Stimulated activated CD4-positive, alpha-beta T cell treated with anti-CD3 and anti-CD28 coated beads, Interleukin-1b, Interleukin-23, amount 100 ng/mL, for 1 hour (primary cell): Measurements from ENCODE around the gene TMPRSS7.
A peak's percentile ranks its signal among the peaks of the same experiment; 100 is the strongest.
"Not testable (repeated sequence)": the region's sequence is repeated elsewhere in the genome, so short reads cannot be mapped to it uniquely, and the experiment has no call there.

Experiments
- DNase-seq, 2 donors: peaks; one replicate each; pipeline ENCODE4 v3.0.0-alpha.2; 2020; ENCODE audit warnings: low read depth in 2 of 2

TMPRSS7 gene

DNA sequence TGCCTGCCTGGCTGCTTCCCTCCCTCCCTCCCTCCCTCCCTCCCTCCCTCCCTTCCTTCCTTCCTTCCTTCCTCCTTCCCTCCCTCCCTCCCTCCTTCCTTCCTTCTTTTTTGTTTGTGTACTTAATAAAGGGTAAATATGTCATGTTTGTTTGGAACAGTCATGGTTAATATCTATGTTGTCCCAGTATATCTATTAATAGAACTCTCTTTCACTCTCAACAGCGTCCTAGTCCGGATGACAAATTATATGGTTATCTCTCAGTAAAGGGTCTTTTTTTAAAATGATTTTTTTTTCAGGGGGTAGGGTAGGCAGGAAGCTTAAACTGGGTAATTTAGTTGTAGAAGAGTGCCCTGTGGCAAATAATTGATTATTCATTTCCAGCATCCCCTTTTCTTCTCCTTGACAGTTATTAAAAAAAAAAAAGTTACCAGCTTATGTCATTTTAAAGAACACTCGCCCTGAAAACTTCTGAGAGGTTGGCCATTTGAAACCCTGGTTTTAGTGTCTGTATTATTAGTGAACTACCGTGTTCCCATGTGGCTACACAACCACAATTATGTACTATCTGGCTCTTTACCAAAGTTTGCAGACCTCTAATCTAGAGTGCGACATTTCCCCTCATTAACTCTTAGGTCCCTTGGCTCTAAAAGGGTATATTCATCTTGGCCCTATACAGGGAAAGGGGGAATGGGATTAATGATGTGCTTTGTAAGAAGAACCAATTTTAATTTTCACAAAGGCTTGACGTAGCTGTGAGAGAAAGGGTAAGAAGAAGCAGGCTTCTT lies 22.1 kb upstream of the TMPRSS7 start:
- DNase-seq = no peak

DNA sequence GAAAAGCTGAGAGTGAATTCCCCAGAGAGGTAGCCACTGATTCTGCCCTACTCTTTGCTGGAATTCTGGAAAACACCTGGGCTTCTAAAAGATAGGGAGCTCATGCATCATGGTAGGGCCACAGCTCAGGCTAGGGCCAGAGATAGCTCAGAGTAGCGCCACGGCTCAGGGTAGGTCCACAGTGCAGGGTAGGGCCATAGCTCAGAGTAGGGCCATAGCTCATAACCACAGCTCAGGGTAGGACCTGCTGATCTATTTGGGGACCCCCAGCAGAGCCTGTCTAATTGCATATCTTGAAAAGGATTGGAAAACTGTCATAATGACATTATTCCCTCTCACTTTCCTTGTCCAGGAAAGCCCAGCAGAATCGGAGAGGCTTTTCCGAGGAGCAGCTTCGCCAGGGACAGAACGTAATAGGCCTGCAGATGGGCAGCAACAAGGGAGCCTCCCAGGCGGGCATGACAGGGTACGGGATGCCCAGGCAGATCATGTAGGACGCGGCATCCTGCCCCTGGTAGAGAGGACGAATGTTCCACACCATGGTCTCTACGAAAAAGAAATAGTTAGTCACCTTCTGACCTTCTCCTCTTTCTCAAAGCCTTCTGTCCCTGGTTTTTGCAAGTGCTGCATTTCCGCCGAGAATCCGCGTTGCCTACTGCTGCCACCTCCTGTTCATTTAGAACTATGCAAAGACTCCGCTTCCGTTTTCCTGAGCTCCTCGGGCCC lies 21.3 kb upstream of the TMPRSS7 start:
- peak in 1 of 2 donors; percentile 29 for DNase-seq

DNA sequence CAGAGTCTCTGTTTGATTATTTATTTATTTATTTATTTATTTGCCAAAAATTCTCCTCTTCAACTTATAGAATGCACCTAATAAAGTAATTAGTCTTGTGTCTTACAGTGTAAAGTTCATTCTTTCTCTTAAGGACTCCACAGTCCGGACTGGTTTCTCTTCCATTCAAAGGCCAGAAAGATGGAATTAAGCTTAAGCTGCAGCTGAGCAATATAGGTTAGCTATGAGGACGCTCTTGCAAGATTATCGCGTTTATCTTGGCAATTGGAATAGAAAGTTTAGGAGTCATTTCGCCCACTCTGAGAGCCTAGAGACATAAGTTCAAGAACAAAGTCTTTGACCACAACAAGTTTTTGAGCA lies 20.8 kb upstream of the TMPRSS7 start:
- DNase-seq = no peak

DNA sequence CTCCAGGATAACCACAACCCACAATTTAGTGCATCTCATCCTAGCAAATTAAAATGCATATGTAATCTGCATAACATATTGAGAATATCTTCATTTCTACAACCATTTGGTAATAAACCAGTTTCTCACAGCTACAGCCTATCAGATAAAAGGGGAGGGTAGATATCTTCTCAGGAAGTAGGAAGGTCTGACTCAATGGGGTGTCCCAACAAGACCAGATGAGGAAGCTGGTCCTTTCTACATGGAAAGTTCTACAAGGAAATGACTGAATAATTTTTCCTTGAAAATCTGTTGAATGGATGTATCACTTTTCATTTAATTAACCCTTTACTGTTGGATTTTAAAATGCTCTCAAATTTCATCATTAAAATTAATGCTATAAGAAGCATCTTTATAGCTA lies 17.4 kb upstream of the TMPRSS7 start:
- no peak for DNase-seq

DNA sequence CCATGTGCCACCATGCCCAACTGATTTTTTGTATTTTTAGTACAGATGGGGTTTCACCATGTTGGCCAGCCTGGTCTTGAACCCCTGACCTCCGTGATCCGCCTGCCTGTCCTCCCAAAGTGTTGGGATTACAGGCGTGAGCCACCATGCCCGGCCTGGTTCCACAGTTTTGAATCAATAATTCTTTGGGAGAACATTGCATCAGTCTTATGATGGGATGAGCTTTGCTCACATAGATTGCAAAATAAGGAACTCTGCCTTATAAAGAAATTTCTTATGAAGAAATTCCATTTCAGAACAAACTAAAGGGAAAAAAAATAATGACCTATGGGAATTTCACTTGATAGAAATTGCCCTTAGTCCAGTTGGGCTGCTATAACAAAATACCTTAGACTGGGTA lies 15.8 kb upstream of the TMPRSS7 start:
- DNase-seq = no peak

DNA sequence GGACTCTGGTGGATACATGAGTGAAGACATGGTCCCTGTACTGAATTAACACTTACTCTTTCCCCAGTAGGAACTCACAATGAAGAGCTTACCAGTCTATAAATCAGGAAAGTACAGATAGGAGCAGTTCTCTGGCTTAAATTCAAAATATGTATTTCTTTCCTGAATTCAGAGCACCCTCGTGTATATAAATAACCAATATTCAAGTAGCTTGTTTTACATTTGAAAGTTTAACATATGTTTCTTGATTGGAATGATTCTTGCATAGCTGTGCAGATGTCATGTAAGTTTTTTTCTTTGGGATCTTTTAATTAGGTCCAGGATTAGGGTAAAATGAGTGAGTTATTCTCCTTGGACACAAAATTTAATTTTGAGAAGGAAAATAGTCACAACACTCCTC lies 14.8 kb upstream of the TMPRSS7 start:
- no peak for DNase-seq

DNA sequence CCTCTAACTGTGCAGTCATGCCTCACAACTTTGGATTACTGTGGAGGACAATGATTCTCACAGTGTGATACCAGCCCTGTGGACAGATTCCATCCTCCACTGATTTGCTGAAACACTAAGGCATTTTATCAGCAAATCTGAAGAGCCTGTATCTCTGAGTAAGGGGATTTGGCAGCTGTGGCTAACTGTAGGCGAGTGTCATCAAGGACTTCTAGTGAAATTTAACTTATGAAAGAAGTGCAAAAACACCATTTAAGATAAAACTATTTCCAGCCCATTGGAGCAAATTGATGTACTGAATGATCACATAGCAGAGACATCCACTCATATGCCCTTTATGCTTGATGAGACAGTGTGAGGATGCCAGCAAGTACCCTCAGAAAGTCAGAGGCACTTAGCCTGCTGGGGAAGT lies 13.9 kb upstream of the TMPRSS7 start:
- DNase-seq = no peak

DNA sequence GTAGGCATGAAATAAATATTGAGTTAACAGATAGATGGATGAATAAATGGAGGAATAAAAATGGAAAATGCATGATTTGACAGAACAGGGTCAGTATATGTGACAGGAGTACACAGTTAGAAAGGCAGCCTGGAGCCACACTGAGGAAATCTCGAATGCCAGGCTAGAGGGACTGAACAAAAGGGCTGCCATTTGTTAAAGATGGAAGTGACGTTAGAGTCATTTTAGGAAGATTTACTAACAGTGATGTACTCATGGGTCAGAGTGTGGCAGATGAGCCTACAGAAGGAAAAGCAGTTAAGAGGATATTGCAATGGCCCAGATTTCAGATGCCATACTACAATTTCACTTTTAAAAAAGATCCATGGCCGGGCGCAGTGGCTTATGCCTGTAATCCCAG lies 7.4 kb upstream of the TMPRSS7 start:
- no peak for DNase-seq

DNA sequence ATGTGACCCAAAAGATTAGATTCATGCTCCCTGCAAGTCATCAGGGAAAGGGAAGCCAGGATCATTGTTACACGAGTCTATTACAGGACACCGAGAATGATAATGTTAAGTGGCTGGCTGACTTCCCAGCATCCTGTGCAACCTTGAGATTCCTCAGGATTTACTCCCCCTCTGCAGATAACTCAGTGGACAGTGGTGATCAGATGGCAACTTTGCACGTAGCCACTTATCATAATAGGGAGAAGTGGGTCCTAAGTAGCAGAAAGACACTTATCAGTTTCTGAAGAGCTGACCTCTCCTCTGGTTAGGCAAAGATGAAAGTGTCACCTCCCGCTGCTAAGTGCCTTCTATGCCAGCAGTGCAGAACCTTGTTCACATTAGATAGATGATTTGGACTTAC lies 6.7 kb upstream of the TMPRSS7 start:
- no peak for DNase-seq

DNA sequence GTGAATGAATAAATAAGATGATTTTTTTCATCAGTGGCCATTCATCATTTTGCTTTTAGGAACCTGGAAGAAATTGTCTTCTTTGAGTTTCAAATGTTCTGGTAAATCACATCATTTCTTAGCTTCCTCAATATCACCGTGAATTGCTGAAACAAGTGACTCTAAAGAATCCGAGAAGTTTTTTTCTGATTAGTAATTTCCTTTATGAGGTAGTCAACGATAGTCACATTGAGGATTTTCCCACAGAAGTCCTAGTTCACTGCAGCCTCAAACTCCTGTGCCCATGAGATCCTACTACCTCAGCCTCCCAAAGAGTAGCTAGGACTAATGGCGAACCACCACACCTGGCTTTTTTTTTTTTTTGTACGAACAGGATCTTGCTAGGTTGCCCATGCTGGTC lies 3.6 kb upstream of the TMPRSS7 start:
- no peak for DNase-seq

DNA sequence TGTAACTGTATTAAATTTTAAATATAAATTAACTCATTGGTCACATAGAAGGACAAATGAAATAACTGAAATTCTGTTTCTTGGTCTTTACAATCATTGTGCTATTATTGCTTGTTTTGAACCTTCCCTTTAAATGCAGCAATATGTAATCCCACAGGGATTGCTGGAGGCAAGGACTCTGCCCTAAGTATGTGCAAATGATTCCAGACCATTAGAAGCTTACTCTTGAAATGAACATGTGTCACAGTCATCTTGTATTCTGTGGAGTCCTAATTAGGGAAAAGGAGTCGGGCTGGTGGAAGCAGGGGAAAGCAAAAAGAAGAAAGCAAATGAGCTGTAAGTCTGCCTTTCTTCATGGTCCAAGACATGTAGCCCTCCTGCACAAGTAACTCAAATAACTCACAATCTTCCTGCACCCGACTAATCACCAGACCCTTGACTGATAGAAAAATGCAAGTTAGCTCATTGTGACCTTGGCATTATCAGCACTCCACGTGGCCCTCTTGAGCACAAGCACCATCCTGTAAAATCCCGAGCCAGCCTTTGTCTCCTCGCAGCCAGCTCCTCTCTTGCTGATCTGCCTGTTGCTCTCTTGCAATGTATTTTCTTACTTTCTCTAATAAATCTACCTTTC lies 2.3 kb upstream of the TMPRSS7 start:
- DNase-seq = no peak

DNA sequence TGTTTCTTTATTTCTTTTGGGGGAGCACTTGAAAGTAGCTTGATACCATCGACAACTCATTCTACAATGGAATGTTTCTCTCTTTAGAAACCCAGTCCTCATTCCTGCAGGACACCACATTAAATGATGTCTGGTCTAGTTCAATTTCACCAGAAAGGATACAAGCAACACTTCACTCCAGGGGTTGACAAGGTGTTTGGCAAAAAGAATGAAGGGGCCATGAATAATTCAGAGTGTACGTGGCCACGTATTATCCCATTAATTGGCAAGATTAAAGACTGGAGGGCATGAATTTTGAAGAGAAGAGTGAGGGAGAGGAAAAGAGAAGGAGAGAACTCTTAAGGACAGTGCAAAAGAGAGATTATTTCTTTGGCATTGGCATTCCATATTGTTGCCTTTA lies 705 bp downstream of the TMPRSS7 start:
- DNase-seq = no peak

DNA sequence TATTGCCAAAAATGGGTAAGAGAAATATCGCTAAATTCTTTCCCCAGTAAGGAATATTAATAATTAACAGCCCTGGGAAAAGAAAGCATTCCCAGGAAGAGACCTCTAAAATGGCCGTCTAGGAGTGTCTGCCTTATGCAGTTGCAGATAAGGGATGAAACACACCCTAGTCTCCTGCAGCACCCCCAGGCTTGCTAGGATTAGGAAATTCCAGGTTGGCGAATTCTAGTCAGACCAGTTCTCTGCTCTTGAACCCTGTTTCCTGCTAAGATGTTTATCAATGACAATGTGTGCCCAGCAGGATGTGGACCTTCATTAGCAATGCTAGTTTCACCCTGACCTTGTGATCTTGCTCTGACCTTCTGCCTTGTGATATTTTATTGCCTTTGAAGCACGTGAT lies 2.7 kb downstream of the TMPRSS7 start:
- not testable (repeated sequence) for DNase-seq

DNA sequence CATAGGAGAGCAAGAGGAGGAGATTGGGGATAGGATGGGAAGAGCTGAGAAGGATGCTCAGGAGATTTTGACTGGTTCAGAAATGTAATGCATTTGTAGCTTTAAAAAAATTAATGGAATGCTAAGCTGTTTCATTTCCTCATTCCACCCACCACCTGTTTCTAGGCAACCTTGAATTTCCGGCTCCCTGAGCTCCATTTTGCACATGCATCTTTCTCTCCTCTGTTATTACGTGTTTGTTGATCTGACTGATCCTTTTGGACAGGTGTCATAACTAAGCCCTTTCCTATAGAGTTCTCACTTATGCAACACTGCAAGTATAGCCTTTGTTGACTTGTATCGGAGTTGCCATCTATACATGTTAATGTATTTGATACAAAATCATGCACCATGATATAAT lies 4.3 kb downstream of the TMPRSS7 start:
- no peak for DNase-seq

DNA sequence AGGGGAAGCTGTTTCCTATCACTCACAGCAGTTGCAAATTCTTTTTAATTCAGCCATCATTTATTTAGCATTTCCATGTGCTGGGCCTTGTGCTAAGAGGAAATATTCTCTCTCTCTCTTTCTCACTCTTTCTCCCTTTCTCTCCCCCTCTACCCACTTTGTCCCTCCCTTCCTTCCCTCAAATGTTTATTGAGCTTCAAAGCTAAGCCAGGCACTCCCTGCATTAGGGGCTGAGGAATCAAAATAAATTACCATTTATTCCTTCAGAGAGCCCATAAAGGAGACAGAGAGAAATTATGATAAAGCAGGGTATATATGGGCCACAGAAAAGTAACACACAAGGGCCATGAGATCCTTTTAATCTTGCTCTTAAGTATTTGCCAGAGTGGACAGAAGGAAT lies 6.8 kb downstream of the TMPRSS7 start:
- DNase-seq = no peak

DNA sequence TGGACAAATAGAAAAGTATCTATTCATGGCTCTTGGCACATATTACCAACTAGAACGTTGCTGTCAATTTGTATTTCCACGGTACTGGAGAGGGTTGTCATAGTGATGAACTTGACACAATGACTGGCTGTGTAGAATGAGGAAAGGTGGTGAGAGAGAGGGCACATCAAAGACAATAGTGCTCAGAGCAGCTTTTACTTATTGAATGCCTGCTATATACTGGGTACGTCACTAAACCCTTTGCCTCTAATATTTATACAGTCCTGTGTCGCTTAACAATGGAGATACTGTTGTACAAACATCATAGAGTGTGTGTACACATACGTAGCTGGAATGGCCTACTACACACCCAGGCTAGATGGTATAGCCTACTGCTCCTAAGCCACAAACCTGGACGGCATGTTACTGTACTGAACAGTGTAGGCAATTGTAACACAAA lies 8.3 kb downstream of the TMPRSS7 start:
- DNase-seq = no peak

DNA sequence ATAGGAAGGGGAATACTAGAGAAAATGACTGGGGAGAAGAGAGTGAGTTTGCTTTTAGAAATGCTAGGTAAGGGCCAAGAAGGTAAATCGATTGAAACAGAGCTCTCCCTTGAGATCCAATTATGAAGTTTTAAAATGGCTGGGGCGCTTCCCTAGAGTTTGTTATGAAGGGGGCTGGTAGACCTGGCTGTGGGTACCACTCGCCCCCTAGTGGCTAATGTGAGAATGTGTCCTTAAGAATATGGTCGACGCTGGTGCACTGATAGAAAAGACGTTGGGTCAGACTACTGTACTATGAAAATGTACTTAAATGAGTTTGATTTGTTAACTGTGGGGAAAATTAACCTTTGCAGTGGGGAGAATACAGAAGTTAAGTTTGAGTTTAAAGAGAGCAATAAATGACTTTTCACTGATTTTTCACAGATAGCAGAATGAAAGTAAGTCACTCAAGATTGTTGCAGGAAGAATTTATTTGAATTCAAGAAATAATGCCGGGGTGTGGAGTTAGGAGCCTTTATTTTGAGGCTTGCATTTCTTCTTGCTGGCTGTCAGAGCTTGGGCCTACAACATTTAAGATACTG lies 9.2 kb downstream of the TMPRSS7 start:
- peak in 1 of 2 donors; percentile 1 for DNase-seq

DNA sequence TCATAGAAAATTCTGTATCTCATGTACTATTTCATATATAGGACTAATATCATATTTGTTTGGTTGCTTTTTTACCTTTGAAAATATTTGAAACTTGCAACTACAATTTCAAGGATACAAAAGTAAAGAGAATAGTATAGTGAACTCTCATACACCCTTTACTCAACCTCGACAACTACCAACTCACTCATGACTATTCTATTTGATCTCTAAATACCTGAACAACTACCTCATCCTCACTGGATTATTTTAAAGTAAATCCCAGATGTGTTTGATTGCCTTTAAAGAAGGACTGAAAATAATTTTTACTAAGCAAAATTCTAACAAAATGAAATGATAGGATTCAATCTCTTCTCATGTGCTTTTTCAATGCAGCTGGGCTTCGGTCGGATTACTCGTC lies 12.1 kb downstream of the TMPRSS7 start:
- DNase-seq = no peak

DNA sequence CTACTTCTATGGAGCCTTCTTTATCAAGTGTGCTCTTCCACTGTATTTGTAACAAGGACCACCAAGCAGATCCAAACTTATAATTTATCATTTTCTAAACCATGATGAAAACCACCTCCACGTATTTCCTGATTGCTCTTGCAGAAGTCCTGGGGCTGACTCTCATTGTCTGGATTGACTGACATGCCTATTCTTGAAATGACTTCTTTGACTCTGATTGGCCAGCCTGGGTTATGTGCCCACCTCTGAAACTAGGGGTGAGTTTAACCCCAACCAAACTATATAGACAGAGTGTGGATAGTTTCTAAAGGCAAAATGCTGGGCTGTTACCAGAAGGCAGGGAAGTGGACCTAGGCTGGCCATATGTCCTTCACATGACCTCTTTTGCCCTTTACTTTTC lies 12.7 kb downstream of the TMPRSS7 start:
- DNase-seq = no peak

DNA sequence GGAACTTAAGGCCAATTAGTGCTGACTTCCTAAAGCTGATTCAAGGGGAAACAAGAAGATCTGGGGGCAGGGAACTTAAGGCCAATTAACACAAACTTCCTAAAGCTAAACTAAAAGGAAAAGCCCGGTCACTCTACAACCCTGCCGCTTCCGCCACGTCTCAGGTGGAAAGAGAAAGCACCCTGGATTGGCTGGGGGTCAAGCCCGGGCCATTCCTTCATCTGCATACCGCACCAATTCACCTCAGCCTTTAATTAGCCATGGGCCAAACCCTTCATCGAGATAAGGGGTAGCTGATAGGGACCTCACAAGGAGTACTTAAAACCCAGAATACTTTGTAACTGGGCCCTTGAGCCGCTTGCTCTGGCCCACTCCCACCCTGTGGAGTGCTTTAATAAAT lies 14.4 kb downstream of the TMPRSS7 start:
- no peak for DNase-seq

DNA sequence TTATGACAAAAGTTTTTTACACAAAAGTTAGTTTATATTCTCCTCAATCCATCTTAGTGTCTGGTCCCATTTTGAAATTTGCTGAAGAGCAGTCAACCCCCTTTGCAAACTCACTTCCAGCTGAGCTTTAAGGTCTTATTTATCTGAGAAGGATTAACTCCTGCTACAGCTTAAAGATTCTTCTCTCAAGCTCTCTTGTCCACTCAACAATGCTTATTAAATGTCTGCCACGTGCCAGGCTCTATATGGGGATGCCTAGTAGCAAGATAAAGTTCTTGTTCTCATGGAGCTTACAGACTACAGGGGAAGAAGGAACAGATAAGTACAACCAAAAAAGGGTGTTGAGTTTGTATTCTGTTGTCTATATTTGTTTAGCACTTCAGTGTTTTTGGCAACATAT lies 18.7 kb downstream of the TMPRSS7 start:
- DNase-seq = no peak

DNA sequence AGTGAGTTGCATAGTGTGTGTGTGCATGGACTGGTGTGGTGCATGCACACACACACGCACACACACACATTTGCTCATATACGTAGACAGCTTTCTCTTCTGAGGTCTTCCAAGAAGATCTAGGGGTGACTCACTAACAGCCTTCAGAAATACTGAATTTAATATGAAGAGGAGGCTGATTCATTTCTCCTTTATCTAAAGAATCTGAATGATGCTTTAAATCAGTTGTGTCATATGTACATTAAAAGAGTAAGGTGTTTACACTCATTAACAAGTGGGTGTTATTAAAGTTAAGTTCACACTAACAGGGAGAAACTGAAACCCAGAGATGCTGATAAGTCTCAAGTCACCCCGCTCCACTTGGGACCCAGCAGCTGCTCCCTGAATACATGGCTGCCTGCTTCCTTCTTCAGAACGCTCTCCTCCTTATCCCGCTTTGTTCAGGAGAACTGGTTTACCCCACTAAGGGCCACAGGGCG lies 22.0 kb downstream of the TMPRSS7 start:
- DNase-seq = no peak

DNA sequence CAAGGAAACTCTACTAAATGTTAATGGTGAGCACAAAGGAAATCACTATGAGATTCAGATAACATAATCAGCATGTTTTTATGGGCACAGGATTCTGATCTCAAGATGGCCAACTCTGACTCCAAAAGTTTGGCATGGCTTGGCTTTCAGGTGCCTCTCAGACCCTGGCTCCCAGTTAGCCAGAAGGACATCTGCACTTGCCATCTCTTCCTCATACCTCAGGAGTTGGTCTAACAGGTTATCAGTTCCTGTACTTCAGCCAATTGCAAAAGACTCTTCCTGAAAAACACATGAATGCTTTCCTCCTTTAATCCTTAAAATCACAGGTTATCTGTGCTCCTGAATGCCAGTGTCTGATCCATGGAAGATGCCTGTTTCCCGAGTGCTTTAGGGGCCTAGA lies 25.0 kb downstream of the TMPRSS7 start:
- no peak for DNase-seq
